Daoy (cell line): ENCODE results near the gene CREG1. TPM values are rescaled to one million over a fixed set of nuclear protein-coding genes. Genes with fewer than 3 reads are reported as not detected.

ENCODE experiments used
- DNase-seq: peaks from one replicate; pipeline ENCODE4 v3.0.0-alpha.2; 2015; ENCODE audit warnings: low read depth
- total RNA-seq: library from RNA; depleted of rRNA; stranded (reverse); fragments of >200 nt; shearing (Covaris generic); gene quantifications from 2 replicates; pipeline ENCODE4 v1.2.3, GENCODE V29; 2014

Gene CREG1
- total RNA-seq, 1 experiment from 2014 or later: 43.8 TPM

- DNase-seq: no peak
These were observed 20.4 kb downstream of the CREG1 start for GRCh38 chr1:167532964-167533824.

- DNase-seq: no peak
These were observed 21.2 kb downstream of the CREG1 start for GRCh38 chr1:167532375-167532774.

- no peak for DNase-seq
These were observed 23.6 kb downstream of the CREG1 start for GRCh38 chr1:167529829-167530474.

GRCh38 chr1:167528057-167528728 lies 25.4 kb downstream of the CREG1 start:
- DNase-seq: no peak

- DNase-seq: peak; percentile 56
These were observed 26.7 kb downstream of the CREG1 start for GRCh38 chr1:167526667-167527383.

- no peak for DNase-seq
These were observed 28.9 kb downstream of the CREG1 start for GRCh38 chr1:167524651-167525050.

GRCh38 chr1:167522246-167522645 lies 31.3 kb downstream of the CREG1 start:
- no peak for DNase-seq

- DNase-seq: no peak
These were observed 32.8 kb downstream of the CREG1 start for GRCh38 chr1:167520711-167521206.

- no peak for DNase-seq
These were observed 35.2 kb downstream of the CREG1 start, which contains the start of gene CD247 for GRCh38 chr1:167518331-167518700. Gene CD247, minus strand, starts transcription at chr1:167518529. Its CDS starts 64 bp downstream, at chr1:167518465.

- peak; percentile 91 for DNase-seq
These were observed 35.8 kb downstream of the CREG1 start for GRCh38 chr1:167517535-167518330.

- no peak for DNase-seq
These were observed 36.9 kb downstream of the CREG1 start for GRCh38 chr1:167516404-167517388.

GRCh38 chr1:167515893-167516321 lies 37.7 kb downstream of the CREG1 start:
- no peak for DNase-seq

- DNase-seq: no peak
These were observed 38.1 kb downstream of the CREG1 start for GRCh38 chr1:167515461-167515860.

GRCh38 chr1:167514288-167514687 lies 39.3 kb downstream of the CREG1 start:
- DNase-seq: no peak

GRCh38 chr1:167512046-167512654 lies 41.4 kb downstream of the CREG1 start:
- no peak for DNase-seq

- DNase-seq: no peak
These were observed 42.1 kb downstream of the CREG1 start for GRCh38 chr1:167511374-167511986.

GRCh38 chr1:167510881-167511280 lies 42.7 kb downstream of the CREG1 start:
- DNase-seq: no peak

- DNase-seq: no peak
These were observed 43.3 kb downstream of the CREG1 start for GRCh38 chr1:167510244-167510643.

- no peak for DNase-seq
These were observed 44.0 kb downstream of the CREG1 start for GRCh38 chr1:167509587-167509986.
